Glutamatergic neuron (in vitro differentiated cells): ENCODE results near the gene CACNB2. TPM values are rescaled to one million over a fixed set of nuclear protein-coding genes. Genes with fewer than 3 reads are reported as not detected.

ENCODE experiments used
- DNase-seq: peaks from one replicate; pipeline ENCODE4 v3.0.0; 2022
- H3K27ac Mint-ChIP-seq: one replicate; pipeline ENCODE4 v1.8.0; 2020; ENCODE audit warnings: mild to moderate bottlenecking, mixed read lengths, inconsistent platforms; ENCODE audit not compliant: unreplicated experiment
- H3K27me3 Mint-ChIP-seq: one replicate; pipeline ENCODE4 v1.8.0; 2020; ENCODE audit warnings: mild to moderate bottlenecking, moderate library complexity, mixed read lengths, inconsistent platforms; ENCODE audit not compliant: unreplicated experiment
- H3K36me3 Mint-ChIP-seq: one replicate; pipeline ENCODE4 v1.8.0; 2020; ENCODE audit warnings: mild to moderate bottlenecking, mixed read lengths, inconsistent platforms; ENCODE audit not compliant: unreplicated experiment
- H3K4me1 Mint-ChIP-seq: one replicate; pipeline ENCODE4 v1.8.0; 2020; ENCODE audit warnings: mild to moderate bottlenecking, low read depth, mixed read lengths, inconsistent platforms; ENCODE audit not compliant: unreplicated experiment
- H3K4me3 Mint-ChIP-seq: one replicate; pipeline ENCODE4 v1.8.0; 2020; ENCODE audit warnings: mild to moderate bottlenecking, mixed read lengths, inconsistent platforms; ENCODE audit not compliant: unreplicated experiment
- H3K9me3 Mint-ChIP-seq: one replicate; pipeline ENCODE4 v1.8.0; 2020; ENCODE audit warnings: mild to moderate bottlenecking, moderate library complexity, mixed read lengths, inconsistent platforms; ENCODE audit not compliant: unreplicated experiment
- CTCF ChIP-seq: fragments of 200-600 bp; sonication (generic); IDR thresholded peaks from one replicate; pipeline ENCODE4 v1.5.0; 2021; ENCODE audit not compliant: partially characterized antibody, unreplicated experiment
- total RNA-seq: library from RNA; stranded (reverse); fragmentation: NEBNext Ultra II Directional; extraction: Animal tissue kit (Norgen Biotek cat#: 25700); gene quantifications from one replicate; pipeline ENCODE4 v1.2.1, GENCODE V29; 2021; ENCODE audit not compliant: unreplicated experiment

The CACNB2 gene
- total RNA-seq, 1 donor from 2014 or later = 3.2 TPM

DNA sequence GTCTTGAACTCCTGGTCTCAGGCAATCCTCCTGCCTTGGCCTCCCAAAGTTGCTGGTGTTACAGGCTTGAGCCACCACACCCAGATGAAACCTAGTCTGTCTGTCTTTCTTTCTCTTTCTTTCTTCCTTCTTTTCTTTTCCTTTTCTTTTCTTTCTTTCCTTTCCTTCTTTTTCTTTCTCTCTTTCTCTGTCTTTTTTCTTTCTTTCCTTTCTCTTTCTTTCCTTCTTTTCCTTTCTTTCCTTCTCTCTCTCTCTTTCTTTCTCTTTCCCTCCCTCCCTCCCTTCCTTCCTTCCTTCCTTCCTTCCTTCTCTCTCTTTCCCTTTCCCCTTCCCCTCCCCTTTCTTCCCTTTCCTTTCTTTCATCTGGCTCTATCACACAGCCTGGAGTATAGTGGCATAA is 185.2 kb downstream of the CACNB2 start:
- Mint-ChIP-seq H3K9me3 (no peaks in the 10 kb centered on the region), H3K4me3 (no peak overlapping the region), H3K4me1 (no peaks in the 10 kb centered on the region), H3K27me3 (peaks cover 2% of the 10 kb centered on the region), H3K36me3 (no peaks in the 10 kb centered on the region), H3K27ac (no peak overlapping the region)
- TF ChIP-seq CTCF = no peak
- DNase-seq = no peak

GRCh38 chr10:18325889-18326531 is 185.8 kb downstream of the CACNB2 start:
- Mint-ChIP-seq H3K27me3 (peaks cover 2% of the 10 kb centered on the region), H3K9me3 (no peaks in the 10 kb centered on the region), H3K4me3 (no peak overlapping the region), H3K27ac (no peak overlapping the region), H3K4me1 (no peaks in the 10 kb centered on the region), H3K36me3 (no peaks in the 10 kb centered on the region)
- TF ChIP-seq CTCF = no peak
- no peak for DNase-seq

GRCh38 chr10:18328941-18329340 is 188.7 kb downstream of the CACNB2 start:
- no peak overlapping the region for H3K27ac Mint-ChIP-seq
- H3K36me3 Mint-ChIP-seq = no peaks in the 10 kb centered on the region
- no peak for DNase-seq
- no peaks in the 10 kb centered on the region for H3K9me3 Mint-ChIP-seq
- no peak overlapping the region for H3K4me3 Mint-ChIP-seq
- TF ChIP-seq CTCF = no peak
- peaks cover 5% of the 10 kb centered on the region for H3K4me1 Mint-ChIP-seq
- peaks cover 2% of the 10 kb centered on the region for H3K27me3 Mint-ChIP-seq

DNA sequence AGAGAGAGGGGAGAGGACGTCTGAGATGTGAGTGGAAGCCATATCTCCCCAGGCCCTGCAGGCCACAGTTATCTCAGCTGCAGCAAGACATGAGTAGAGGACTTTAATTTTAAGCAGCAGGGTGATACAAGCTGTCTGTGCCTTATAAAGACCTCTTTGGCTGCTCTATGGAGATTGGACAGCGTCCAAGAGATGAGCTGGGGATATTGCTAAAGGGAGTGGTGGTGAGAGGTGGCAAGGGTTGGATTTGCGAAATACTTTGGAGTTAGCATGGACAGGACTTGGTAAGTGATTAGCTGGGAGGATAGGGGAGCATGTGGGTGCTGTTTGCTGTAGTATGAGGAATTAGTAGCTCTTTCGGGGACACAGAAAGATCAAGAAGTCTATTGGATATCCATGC is 191.8 kb downstream of the CACNB2 start:
- no peaks in the 10 kb centered on the region for H3K9me3 Mint-ChIP-seq
- no peak overlapping the region for H3K4me3 Mint-ChIP-seq
- peaks cover 2% of the 10 kb centered on the region for H3K27me3 Mint-ChIP-seq
- no peaks in the 10 kb centered on the region for H3K36me3 Mint-ChIP-seq
- no peak overlapping the region for H3K27ac Mint-ChIP-seq
- peaks cover 10% of the 10 kb centered on the region for H3K4me1 Mint-ChIP-seq
- TF ChIP-seq CTCF = no peak
- no peak for DNase-seq

GRCh38 chr10:18332484-18332883 is 192.3 kb downstream of the CACNB2 start:
- H3K27me3 Mint-ChIP-seq = peaks cover 2% of the 10 kb centered on the region
- H3K27ac Mint-ChIP-seq = no peak overlapping the region
- no peaks in the 10 kb centered on the region for H3K9me3 Mint-ChIP-seq
- H3K4me3 Mint-ChIP-seq = no peak overlapping the region
- peaks cover 10% of the 10 kb centered on the region for H3K4me1 Mint-ChIP-seq
- H3K36me3 Mint-ChIP-seq = no peaks in the 10 kb centered on the region
- DNase-seq = no peak
- no peak for TF ChIP-seq CTCF
